Psoas muscle (tissue), 8 donors: Measurements from ENCODE around the gene POC1A. TPM values are rescaled to one million over a fixed set of nuclear protein-coding genes. Genes with fewer than 3 reads are reported as not detected.

Experiments used
- ATAC-seq, 4 donors: fragments of 200-7000 bp; cut with Tn5 transposase; one replicate each; pipeline ENCODE4 v1.9.1; 2020; ENCODE audit warnings: moderate library complexity in 3 of 4, mild to moderate bottlenecking in 2 of 4
- DNase-seq, 2 donors: peaks; one replicate each; pipeline ENCODE4 v3.0.0-alpha.2; 2020
- H3K27ac ChIP-seq: fragments of 200-600 bp; one replicate; pipeline ENCODE4 v1.8.0; 2022
- H3K27me3 ChIP-seq, 3 donors: fragments of 200-600 bp in 1 of 3; one replicate each; pipeline versions ENCODE4 v1.6.1 to v1.8.0; 2013 to 2022; ENCODE audit warnings: low read length in 2 of 3, mild to moderate bottlenecking in 2 of 3, moderate library complexity in 1 of 3; ENCODE audit not compliant: insufficient read depth in 3 of 3
- H3K36me3 ChIP-seq, 2 donors: fragments of 200-600 bp in 1 of 2; one replicate each; pipeline versions ENCODE4 v1.6.1 to v1.8.0; 2013 to 2022; ENCODE audit warnings: low read depth in 1 of 2, mild to moderate bottlenecking in 1 of 2, moderate library complexity in 1 of 2; ENCODE audit not compliant: insufficient read depth in 1 of 2
- H3K4me1 ChIP-seq: fragments of 200-600 bp; one replicate; pipeline ENCODE4 v1.8.0; 2022
- H3K4me3 ChIP-seq: fragments of 200-600 bp; one replicate; pipeline ENCODE4 v1.8.0; 2022; ENCODE audit warnings: mild to moderate bottlenecking
- H3K9me3 ChIP-seq: fragments of 200-600 bp; one replicate; pipeline ENCODE4 v1.8.0; 2022
- WGBS, 3 donors: extraction: QIAGEN DNeasy Blood & Tissue Kit; methylation state at CpG; one replicate each; pipeline versions ENCODE4 v1.1.6 to v1.1.7; 2013; 5-methylcytosine and 5-hydroxymethylcytosine counted together
- intact Hi-C, 2 donors: fragments of 100-400 bp; cut with DNase I; formaldehyde crosslinking; loops; one replicate each; pipeline versions ENCODE4 v1.11.0 to v1.14.2; 2022
- polyA plus RNA-seq, 3 donors: library from polyadenylated mRNA; stranded (reverse); fragments of 200-250 nt; gene quantifications; one replicate each; pipeline ENCODE4 v1.2.3, GENCODE V29; 2013
- total RNA-seq, 4 donors: library from RNA; stranded (reverse); fragmentation: NEBNext Ultra II Directional in 2 of 4; extraction: Animal tissue kit (Norgen Biotek cat#: 25700) in 2 of 4; gene quantifications; one replicate each; pipeline versions ENCODE4 v1.2.1 to v1.2.4, GENCODE V29; 2021 to 2023
- TF ChIP-seq, protein P1 (sequence below): fragments of 200-600 bp; IDR thresholded peaks from one replicate; pipeline ENCODE4 v1.8.0; 2022; ENCODE audit warnings: antibody characterized with exemption
- donor health status: healthy with polysubstance abuse.
- donor health status: DM: no; HTN: no; CAD: no; lungs with moderate emphysema.
- donor health status: Bipolar disorder and iron deficiency.
- donor health status: healthy.
- donor health status: DM: yes; HTN: yes; CAD: no.
- donor health status: DM: no; HTN: no; CAD: no.
- donor health status: DM: no; HTN: no; CAD: no.
- donor health status: DM: yes; HTN: yes; CAD: no.

POC1A gene
- total and polyA plus RNA-seq, 7 donors: 0.87 to 3.2 (median 1.7) TPM

DNA sequence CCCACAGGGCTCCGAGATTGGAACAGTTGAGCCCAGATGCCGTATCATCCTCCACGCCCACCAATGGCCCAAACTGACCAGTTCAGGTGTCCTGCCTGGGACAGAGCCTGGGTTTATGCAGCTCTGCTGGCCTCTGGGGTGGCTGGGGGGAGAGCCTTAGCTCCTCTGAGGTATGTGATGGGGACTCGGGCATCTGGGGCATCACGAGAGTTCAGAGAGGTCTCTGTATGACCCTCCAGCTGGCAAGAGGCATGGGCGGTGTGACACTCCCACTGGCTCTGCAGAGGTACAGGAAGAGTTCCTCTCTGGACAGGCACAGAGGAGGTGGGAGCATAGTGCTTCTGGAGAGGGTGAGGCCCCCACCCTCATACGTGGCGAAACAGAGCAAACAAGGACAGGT, 71.3 kb downstream of the POC1A start:
- intact Hi-C loops: no loop called here

DNA sequence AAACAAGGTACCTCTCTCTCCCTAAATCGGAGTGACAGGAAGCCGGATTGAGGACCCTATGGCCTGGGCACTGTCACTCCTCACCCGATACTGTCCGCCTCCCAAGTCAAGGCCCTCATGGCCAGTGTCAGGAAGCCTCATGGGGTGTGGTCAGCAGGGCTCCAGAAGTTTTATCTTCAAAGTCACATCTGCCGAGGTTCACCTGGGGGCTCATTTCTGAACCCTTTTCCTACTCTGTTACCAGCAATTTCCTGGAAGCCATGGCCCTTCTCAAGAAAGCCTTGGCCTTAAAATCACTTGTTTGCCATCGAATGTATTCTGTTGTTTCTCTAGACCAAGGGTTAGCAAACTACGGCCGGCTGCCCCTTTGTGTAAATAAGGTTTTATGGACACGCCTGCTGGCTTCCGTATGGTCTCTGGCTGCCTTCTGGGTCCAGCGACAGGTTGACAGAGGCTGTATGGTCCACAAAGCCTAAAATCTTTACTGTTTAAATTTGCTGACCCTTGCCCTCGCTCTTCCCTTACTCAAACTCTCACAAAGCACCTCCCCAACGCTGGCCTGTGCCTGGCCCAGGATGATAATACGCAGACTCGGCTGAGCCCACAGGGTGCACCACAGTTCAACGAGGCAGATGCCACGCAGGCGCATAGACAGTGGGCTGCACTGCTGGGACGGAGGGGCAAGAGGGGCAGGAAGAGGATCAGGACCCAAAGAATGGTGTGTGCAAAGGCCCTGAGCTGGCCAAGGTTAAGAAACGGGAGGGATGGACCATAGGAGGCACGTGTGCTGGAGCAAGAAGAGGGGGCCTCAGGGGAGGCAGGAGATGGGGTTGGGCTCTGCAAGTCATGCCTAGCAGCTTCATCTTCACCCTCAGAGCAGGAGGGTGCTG, 73.1 kb downstream of the POC1A start:
- H3K27me3 ChIP-seq: no peaks in the 10 kb centered on the region
- no peaks in the 10 kb centered on the region for H3K36me3 ChIP-seq
- DNase-seq: peak in 1 of 2 donors; percentile 4
- 90 to 91% (median 91%) methylated on average over 21 of the region's 21 CpGs for WGBS, 3 donors
- TF ChIP-seq, protein P1, sequence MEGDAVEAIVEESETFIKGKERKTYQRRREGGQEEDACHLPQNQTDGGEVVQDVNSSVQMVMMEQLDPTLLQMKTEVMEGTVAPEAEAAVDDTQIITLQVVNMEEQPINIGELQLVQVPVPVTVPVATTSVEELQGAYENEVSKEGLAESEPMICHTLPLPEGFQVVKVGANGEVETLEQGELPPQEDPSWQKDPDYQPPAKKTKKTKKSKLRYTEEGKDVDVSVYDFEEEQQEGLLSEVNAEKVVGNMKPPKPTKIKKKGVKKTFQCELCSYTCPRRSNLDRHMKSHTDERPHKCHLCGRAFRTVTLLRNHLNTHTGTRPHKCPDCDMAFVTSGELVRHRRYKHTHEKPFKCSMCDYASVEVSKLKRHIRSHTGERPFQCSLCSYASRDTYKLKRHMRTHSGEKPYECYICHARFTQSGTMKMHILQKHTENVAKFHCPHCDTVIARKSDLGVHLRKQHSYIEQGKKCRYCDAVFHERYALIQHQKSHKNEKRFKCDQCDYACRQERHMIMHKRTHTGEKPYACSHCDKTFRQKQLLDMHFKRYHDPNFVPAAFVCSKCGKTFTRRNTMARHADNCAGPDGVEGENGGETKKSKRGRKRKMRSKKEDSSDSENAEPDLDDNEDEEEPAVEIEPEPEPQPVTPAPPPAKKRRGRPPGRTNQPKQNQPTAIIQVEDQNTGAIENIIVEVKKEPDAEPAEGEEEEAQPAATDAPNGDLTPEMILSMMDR: no peak
- H3K4me3 ChIP-seq: no peak overlapping the region
- ATAC-seq: no peak
- intact Hi-C loops: loop anchor here in 1 of 2 donors (2.0 kb wide), 1 partner anchor 36 kb away; no protein-coding TSS in a partner anchor
- no peak overlapping the region for H3K27ac ChIP-seq
- H3K9me3 ChIP-seq: no peaks in the 10 kb centered on the region
- no peaks in the 10 kb centered on the region for H3K4me1 ChIP-seq

More for the DNA sequence above, 71.3 kb downstream of the POC1A start:
- H3K27ac ChIP-seq: no peak overlapping the region
- peak; percentile 7 to 40 for DNase-seq
- ATAC-seq: no peak
- WGBS, 3 donors: 95 to 97% (median 96%) methylated on average over 8 of the region's 8 CpGs
- H3K9me3 ChIP-seq: no peaks in the 10 kb centered on the region
- no peaks in the 10 kb centered on the region for H3K27me3 ChIP-seq
- H3K36me3 ChIP-seq: no peaks in the 10 kb centered on the region
- TF ChIP-seq, protein P1: no peak
- H3K4me3 ChIP-seq: no peak overlapping the region
- no peaks in the 10 kb centered on the region for H3K4me1 ChIP-seq

DNA sequence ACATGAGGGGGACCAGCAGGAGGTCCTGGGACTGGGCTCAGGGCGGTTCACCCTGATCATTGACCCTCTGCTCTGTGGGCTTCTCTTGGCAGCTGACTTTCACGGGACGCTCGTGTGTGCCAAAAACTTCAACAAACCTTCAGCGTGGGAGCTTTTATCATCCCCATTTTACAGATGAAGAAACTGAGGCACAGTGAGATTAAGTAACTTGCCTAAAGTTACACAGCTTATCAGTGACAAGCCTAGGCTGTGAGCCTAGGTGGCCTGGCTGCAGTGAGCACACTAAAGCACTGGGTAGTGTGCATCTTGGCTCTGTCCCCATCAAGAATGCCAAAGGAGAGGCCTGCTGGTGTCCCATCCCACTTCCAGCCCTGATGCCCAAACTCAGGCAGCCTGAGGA, 74.3 kb downstream of the POC1A start:
- ATAC-seq (no peak), DNase-seq (peak in 1 of 2 donors; percentile 21)
- Histone ChIP-seq H3K36me3 (no peaks in the 10 kb centered on the region), H3K27ac (no peak overlapping the region), H3K4me1 (no peaks in the 10 kb centered on the region), H3K4me3 (no peak overlapping the region), H3K9me3 (no peaks in the 10 kb centered on the region), H3K27me3 (no peaks in the 10 kb centered on the region)
- WGBS, 3 donors: 92 to 98% (median 95%) methylated on average over 5 of the region's 5 CpGs
- intact Hi-C loops: loop anchor here in 1 of 2 donors (2.0 kb wide), 1 partner anchor 37 kb away; no protein-coding TSS in a partner anchor
- TF ChIP-seq, protein P1: no peak

DNA sequence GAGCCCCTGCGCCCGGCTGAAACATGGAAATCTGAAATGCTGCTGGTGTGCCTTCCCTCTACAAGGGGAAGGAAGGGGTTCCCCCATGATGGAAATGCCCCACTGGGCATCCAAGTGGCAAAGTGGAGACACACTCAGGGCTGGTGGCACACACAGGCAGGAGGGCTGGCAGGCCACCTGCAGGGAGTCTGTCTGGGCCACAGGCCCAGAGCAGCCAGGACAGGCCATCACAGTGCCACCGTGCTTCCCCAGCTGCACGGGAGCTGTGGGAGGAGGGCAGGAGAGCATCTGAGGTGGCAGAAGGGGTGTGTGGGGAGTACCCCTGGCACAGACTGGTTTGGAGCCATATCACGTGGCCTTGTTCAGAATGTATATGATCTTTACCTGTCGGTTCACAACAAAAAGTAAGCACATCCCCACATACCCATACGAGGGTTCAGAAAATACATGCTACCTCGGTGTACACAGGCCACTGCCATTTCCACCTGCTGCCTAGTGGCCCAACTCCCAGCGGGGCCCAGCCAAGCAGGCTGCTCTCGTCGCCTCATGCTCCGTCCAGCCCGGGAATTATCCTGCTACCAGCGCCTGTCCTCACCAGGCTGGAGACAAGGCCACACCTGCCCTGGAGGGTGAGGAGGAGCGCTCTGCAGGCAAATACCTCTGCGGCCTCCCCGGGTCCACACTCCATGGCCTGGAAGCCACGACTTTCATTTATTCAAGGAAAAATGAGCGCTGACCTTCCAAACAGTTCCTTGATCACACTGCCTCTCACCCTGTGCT, 75.3 kb downstream of the POC1A start:
- ATAC-seq (no peak), DNase-seq (peak; percentile 3 to 10)
- Histone ChIP-seq H3K27me3 (no peaks in the 10 kb centered on the region), H3K4me3 (no peak overlapping the region), H3K4me1 (no peaks in the 10 kb centered on the region), H3K9me3 (no peaks in the 10 kb centered on the region), H3K27ac (no peak overlapping the region), H3K36me3 (no peaks in the 10 kb centered on the region)
- 91 to 94% (median 91%) methylated on average over 19 of the region's 19 CpGs for WGBS, 3 donors
- TF ChIP-seq, protein P1: no peak
- intact Hi-C loops: no loop called here
